Thoracic aorta (tissue), 2 donors: ENCODE results near the gene ZBED4. TPM values are rescaled to one million over a fixed set of nuclear protein-coding genes. Genes with fewer than 3 reads are reported as not detected.
"Not testable (repeated sequence)": the region's sequence is repeated elsewhere in the genome, so short reads cannot be mapped to it uniquely, and the experiment has no call there.

Experiments used
- ATAC-seq: fragments of 150-250 bp; one replicate; pipeline ENCODE4 v1.8.0; 2017; ENCODE audit warnings: low read depth; ENCODE audit not compliant: insufficient number of reproducible peaks, low FRiP score
- DNase-seq: peaks from one replicate; pipeline ENCODE4 v3.0.0-alpha.2; 2020; ENCODE audit warnings: low spot score
- H3K27ac ChIP-seq, 2 donors: fragments of 200-600 bp; sonication (generic); 1 replicate in 1 of 2; 2 replicates in 1 of 2; pipeline ENCODE4 v1.5.1; 2016; ENCODE audit warnings: mild to moderate bottlenecking in 2 of 2, moderate library complexity in 2 of 2
- H3K27me3 ChIP-seq: fragments of 200-600 bp; sonication (generic); replicated peaks from 2 replicates; pipeline ENCODE4 v1.6.0; 2016; ENCODE audit warnings: mild to moderate bottlenecking; ENCODE audit not compliant: insufficient read depth
- H3K36me3 ChIP-seq: fragments of 200-600 bp; sonication (generic); one replicate; pipeline ENCODE4 v1.5.1; 2016
- H3K4me1 ChIP-seq, 2 donors: fragments of 200-600 bp; sonication (generic); 1 replicate in 1 of 2; 2 replicates in 1 of 2; pipeline versions ENCODE4 v1.5.1 to v1.6.0; 2016; ENCODE audit warnings: low read depth in 2 of 2, mild to moderate bottlenecking in 1 of 2; ENCODE audit not compliant: control insufficient read depth in 1 of 2
- H3K4me3 ChIP-seq: fragments of 200-600 bp; sonication (generic); 2 replicates; pipeline ENCODE4 v1.5.1; 2016; ENCODE audit warnings: mild to moderate bottlenecking
- H3K9me3 ChIP-seq: fragments of 200-600 bp; sonication (generic); 2 replicates; pipeline ENCODE4 v1.5.1; 2016
- total RNA-seq, 2 donors: library from RNA; depleted of rRNA; stranded (reverse); fragments of >200 nt; gene quantifications; one replicate each; pipeline versions ENCODE4 v1.1.0 to v1.2.3, GENCODE V29; 2016
- TF ChIP-seq, protein P1 (sequence below): fragments of 200-600 bp; sonication (generic); IDR thresholded peaks from one replicate; pipeline ENCODE4 v1.5.1; 2019; ENCODE audit warnings: antibody characterized with exemption

ZBED4 gene
- total RNA-seq, 2 donors from 2014 or later, result 9.2 to 15.1 TPM

- ATAC-seq (no peak), DNase-seq (no peak)
- Histone ChIP-seq H3K4me1 (peaks cover 0 to 22% of the 10 kb centered on the region in 2 donors), H3K27ac (no peak overlapping the region), H3K36me3 (peaks cover 43% of the 10 kb centered on the region), H3K4me3 (no peak overlapping the region), H3K9me3 (no peaks in the 10 kb centered on the region), H3K27me3 (no peaks in the 10 kb centered on the region)
- TF ChIP-seq, protein P1, sequence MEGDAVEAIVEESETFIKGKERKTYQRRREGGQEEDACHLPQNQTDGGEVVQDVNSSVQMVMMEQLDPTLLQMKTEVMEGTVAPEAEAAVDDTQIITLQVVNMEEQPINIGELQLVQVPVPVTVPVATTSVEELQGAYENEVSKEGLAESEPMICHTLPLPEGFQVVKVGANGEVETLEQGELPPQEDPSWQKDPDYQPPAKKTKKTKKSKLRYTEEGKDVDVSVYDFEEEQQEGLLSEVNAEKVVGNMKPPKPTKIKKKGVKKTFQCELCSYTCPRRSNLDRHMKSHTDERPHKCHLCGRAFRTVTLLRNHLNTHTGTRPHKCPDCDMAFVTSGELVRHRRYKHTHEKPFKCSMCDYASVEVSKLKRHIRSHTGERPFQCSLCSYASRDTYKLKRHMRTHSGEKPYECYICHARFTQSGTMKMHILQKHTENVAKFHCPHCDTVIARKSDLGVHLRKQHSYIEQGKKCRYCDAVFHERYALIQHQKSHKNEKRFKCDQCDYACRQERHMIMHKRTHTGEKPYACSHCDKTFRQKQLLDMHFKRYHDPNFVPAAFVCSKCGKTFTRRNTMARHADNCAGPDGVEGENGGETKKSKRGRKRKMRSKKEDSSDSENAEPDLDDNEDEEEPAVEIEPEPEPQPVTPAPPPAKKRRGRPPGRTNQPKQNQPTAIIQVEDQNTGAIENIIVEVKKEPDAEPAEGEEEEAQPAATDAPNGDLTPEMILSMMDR, result no peak
Measured at GRCh38 chr22:49817359-49817758, 36.3 kb upstream of the ZBED4 start.

DNA sequence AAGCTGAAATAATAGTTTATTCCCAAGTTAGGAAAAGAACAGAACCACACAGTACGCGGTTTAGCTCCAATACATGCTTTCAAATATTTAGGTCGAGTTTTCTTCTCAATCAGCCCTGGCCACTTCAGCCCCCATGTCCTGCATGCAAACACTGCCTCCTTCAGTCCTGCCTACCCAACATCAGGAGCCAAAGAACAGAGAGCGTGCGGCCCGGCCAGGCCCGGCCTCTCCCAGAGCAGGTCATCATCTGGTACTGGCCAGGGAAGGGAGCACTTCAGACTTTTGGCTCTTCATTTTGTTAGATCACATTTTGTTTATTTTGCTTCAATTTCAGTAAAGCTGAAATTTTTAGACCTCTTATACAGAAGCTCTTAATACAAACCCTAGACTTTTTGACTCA is 32.7 kb upstream of the ZBED4 start:
- Histone ChIP-seq H3K27me3 (no peaks in the 10 kb centered on the region), H3K4me3 (no peak overlapping the region), H3K9me3 (no peaks in the 10 kb centered on the region), H3K36me3 (peaks cover 54% of the 10 kb centered on the region), H3K4me1 (peaks cover 16 to 48% of the 10 kb centered on the region in 2 donors), H3K27ac (no peak overlapping the region)
- TF ChIP-seq, protein P1, result no peak
- ATAC-seq, result no peak
- no peak for DNase-seq

GRCh38 chr22:49821741-49822140 is 31.9 kb upstream of the ZBED4 start:
- H3K4me1 ChIP-seq, result peaks cover 19 to 55% of the 10 kb centered on the region in 2 donors
- H3K9me3 ChIP-seq, DNase-seq, H3K4me3 ChIP-seq, ATAC-seq, H3K27ac ChIP-seq, H3K27me3 ChIP-seq: not testable (repeated sequence)
- H3K36me3 ChIP-seq, result peaks cover 50% of the 10 kb centered on the region

GRCh38 chr22:49823289-49824045 is 30.2 kb upstream of the ZBED4 start:
- TF ChIP-seq, protein P1, result no peak

DNA sequence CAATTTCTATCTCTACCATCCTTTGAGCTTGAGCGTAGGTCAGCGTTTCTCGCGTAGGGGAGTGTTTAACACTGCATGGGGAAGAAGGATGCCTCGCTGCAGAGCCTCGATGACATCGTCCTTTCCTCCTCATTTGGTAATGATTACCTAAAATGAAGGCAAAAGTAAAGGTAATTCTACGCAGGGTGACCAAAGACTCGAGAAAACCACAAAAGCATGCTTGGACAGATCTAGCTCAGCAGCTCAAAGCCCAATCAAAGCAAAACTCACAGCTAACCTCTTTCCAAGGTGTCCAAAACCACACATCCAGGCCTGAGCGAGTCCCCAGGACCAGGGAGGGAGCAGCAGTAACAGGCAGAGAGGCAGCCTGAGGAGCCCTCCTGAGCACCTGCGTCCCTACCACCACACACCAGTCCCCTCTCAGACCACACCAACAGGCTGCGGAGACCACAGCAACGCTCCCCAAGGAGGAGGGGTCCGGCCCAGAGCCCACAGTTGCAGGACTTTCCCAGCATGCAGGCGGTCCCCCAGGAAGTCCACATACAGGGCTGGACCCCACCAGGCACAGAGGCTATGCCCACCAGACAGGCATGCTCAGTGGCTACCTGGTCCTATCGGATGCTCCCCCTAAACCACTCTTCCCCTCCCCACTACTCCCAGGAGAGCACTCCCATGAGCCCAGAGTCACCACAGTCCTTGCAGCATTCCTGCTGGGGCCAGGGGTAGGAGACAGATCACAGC is 29.3 kb upstream of the ZBED4 start:
- H3K27ac ChIP-seq, result no peak overlapping the region
- H3K9me3 ChIP-seq, result no peaks in the 10 kb centered on the region
- TF ChIP-seq, protein P1, result no peak
- peaks cover 22 to 55% of the 10 kb centered on the region in 2 donors for H3K4me1 ChIP-seq
- ATAC-seq (no peak), DNase-seq (no peak)
- H3K4me3 ChIP-seq, result no peak overlapping the region
- no peaks in the 10 kb centered on the region for H3K27me3 ChIP-seq
- peaks cover 29% of the 10 kb centered on the region for H3K36me3 ChIP-seq

More at GRCh38 chr22:49823289-49824045, 30.2 kb upstream of the ZBED4 start:
- Histone ChIP-seq H3K4me3 (no peak overlapping the region), H3K4me1 (peaks cover 22 to 55% of the 10 kb centered on the region in 2 donors), H3K9me3 (no peaks in the 10 kb centered on the region), H3K27me3 (no peaks in the 10 kb centered on the region), H3K36me3 (peaks cover 38% of the 10 kb centered on the region), H3K27ac (no peak overlapping the region)
- ATAC-seq (no peak), DNase-seq (no peak)
